HepG2 (cell line): Measurements from ENCODE around the gene COX4I2. TPM values are rescaled to one million over a fixed set of nuclear protein-coding genes. Genes with fewer than 3 reads are reported as not detected.

Source experiments
- AKAP8 ChIP-seq: sonication (generic); formaldehyde crosslinking; IDR thresholded peaks from 2 replicates; pipeline ENCODE4 v1.5.1; 2020; ENCODE audit warnings: mild to moderate bottlenecking, missing genetic modification reagents
- ATF2 ChIP-seq: sonication (generic); formaldehyde crosslinking; IDR thresholded peaks from 2 replicates; pipeline ENCODE4 v1.4.0; 2020; ENCODE audit warnings: missing genetic modification reagents
- CHCHD3 ChIP-seq: sonication (generic); formaldehyde crosslinking; IDR thresholded peaks from 2 replicates; pipeline ENCODE4 v1.8.0; 2022; ENCODE audit warnings: mild to moderate bottlenecking, missing genetic modification reagents, moderate library complexity
- ETS1 ChIP-seq: sonication (generic); formaldehyde crosslinking; IDR thresholded peaks from 2 replicates; pipeline ENCODE4 v1.4.0; 2020; ENCODE audit warnings: missing genetic modification reagents
- GABPB1 ChIP-seq: IDR thresholded peaks from 2 replicates; pipeline ENCODE4 v1.6.1; 2016; ENCODE audit warnings: mild to moderate bottlenecking, missing genetic modification reagents, moderate library complexity, missing compliant biosample characterization
- JARID2 ChIP-seq: sonication (generic); formaldehyde crosslinking; IDR thresholded peaks from 2 replicates; pipeline ENCODE4 v1.8.1; 2023; ENCODE audit warnings: missing genetic modification reagents, inconsistent platforms; ENCODE audit not compliant: insufficient replicate concordance
- KDM4B ChIP-seq: sonication (generic); formaldehyde crosslinking; IDR thresholded peaks from 2 replicates; pipeline ENCODE4 v1.4.0; 2020; ENCODE audit warnings: missing genetic modification reagents
- MLLT10 ChIP-seq: sonication (generic); formaldehyde crosslinking; IDR thresholded peaks from 2 replicates; pipeline ENCODE4 v1.4.0; 2020; ENCODE audit warnings: missing genetic modification reagents
- NBN ChIP-seq: fragments of 450-650 bp; conservative IDR thresholded peaks from 2 replicates; pipeline ENCODE4 v1.6.1; 2017
- NFYC ChIP-seq: IDR thresholded peaks from 2 replicates; pipeline ENCODE4 v1.6.1; 2016; ENCODE audit warnings: missing genetic modification reagents, missing compliant biosample characterization
- NONO ChIP-seq, 2 experiments: fragments of 450-650 bp in 1 of 2; sonication (generic) in 1 of 2; formaldehyde crosslinking in 1 of 2; IDR thresholded peaks in 1 of 2; conservative IDR thresholded peaks in 1 of 2; 2 replicates each; pipeline versions ENCODE4 v1.6.1 to v1.8.0; 2017 to 2022; ENCODE audit warnings: mild to moderate bottlenecking in 1 of 2, missing genetic modification reagents in 1 of 2, moderate library complexity in 1 of 2
- PHF5A ChIP-seq: IDR thresholded peaks from one replicate; pipeline ENCODE4 v1.6.1; 2018; ENCODE audit warnings: low read depth, missing genetic modification reagents; ENCODE audit not compliant: unreplicated experiment
- RBM39 ChIP-seq: fragments of 200-400 bp; formaldehyde crosslinking; IDR thresholded peaks from one replicate; pipeline ENCODE4 v1.6.1; 2018; ENCODE audit warnings: antibody characterized with exemption, mild to moderate bottlenecking, low read depth, low read length; ENCODE audit not compliant: poor library complexity, severe bottlenecking
- ZNF274 ChIP-seq: sonication (generic); formaldehyde crosslinking; IDR thresholded peaks from 2 replicates; pipeline ENCODE4 v1.5.1; 2020; ENCODE audit warnings: mild to moderate bottlenecking, missing genetic modification reagents
- ZNF510 ChIP-seq: sonication (generic); formaldehyde crosslinking; IDR thresholded peaks from 2 replicates; pipeline ENCODE4 v1.4.0; 2020; ENCODE audit warnings: low read depth, mild to moderate bottlenecking, missing genetic modification reagents
- ZNF75D ChIP-seq: sonication (generic); formaldehyde crosslinking; IDR thresholded peaks from 2 replicates; pipeline ENCODE4 v1.8.1; 2023; ENCODE audit warnings: missing genetic modification reagents, mild to moderate bottlenecking, borderline replicate concordance
- ZNF782 ChIP-seq: sonication (generic); formaldehyde crosslinking; IDR thresholded peaks from 2 replicates; pipeline ENCODE4 v1.4.0; 2020; ENCODE audit warnings: missing genetic modification reagents, mild to moderate bottlenecking, borderline replicate concordance
- ZNF841 ChIP-seq: sonication (generic); formaldehyde crosslinking; IDR thresholded peaks from 2 replicates; pipeline ENCODE4 v1.8.1; 2023; ENCODE audit warnings: missing genetic modification reagents, borderline replicate concordance
- polyA plus RNA-seq, 8 experiments: library from polyadenylated mRNA; depleted of rRNA in 3 of 8; stranded (reverse) in 7 of 8; unstranded in 1 of 8; fragments of >200 nt; fragmentation: Illumina TruSeq in 4 of 8; extraction: Trizol in 4 of 8; gene quantifications; 2 replicates each; pipeline versions ENCODE4 v1.2.1 to v1.2.3, GENCODE V29; 2011 to 2016; ENCODE audit warnings: low read depth in 4 of 8, missing spikeins in 1 of 8, mixed read lengths in 1 of 8; ENCODE audit not compliant: insufficient read depth in 1 of 8
- total RNA-seq, 5 experiments: library from RNA; depleted of rRNA; stranded (reverse); fragments of >200 nt; fragmentation: Illumina TruSeq; extraction: Trizol; gene quantifications; 2 replicates each; pipeline ENCODE4 v1.2.3, GENCODE V29; 2016; ENCODE audit warnings: low read depth in 1 of 5
- TF ChIP-seq, protein P1 (sequence below): sonication (generic); formaldehyde crosslinking; IDR thresholded peaks from 2 replicates; pipeline ENCODE4 v1.4.0; 2020; ENCODE audit warnings: missing genetic modification reagents
- TF ChIP-seq, protein P2 (sequence below): sonication (generic); formaldehyde crosslinking; IDR thresholded peaks from 2 replicates; pipeline ENCODE4 v1.4.0; 2020; ENCODE audit warnings: missing genetic modification reagents, borderline replicate concordance

COX4I2 gene
- total and polyA plus RNA-seq, 2 of the 13 experiments (the other 11 are each of a cell fraction or from before 2014, with no cell fraction given): 1.1 TPM; not detected in 1

DNA sequence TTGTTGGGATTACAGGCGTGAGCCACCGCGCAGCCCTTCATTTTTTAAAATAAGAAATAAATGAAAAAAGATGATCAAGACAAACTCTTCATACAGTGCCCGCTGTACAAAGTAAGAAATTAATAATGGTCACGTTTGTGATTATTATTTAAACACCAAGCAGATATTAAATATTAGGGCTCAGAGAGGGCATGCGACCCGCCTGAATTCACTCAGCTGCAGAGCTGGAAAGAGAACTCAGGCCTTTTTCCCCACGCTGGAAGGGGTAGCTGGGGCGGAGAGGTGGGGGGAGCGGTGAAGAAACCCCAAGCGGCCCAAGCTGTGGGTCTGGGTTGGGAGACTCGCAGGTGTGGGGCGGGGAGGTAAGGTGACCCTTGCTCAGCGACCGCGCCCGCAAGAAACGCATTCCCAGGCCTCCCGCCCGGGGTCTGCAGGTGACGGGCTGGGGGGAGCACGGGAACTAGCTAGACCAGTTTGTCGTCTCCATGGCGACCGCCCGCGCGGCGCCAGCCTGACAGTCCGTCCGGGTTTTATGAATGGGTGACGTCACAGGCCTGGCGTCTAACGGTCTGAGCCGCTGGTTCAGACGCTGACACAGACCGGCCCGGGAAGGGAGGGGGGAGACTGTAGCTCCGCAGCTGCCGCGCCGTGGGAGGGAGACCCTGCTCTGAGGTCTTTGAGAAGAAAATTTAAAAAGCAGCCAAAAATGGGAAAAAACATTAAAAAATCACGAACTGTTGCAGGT lies 33.7 kb upstream of the COX4I2 start (continued):
- TF ChIP-seq PHF5A (CRISPR knock-in tag): peak; percentile 93
- TF ChIP-seq ZNF75D (CRISPR knock-in tag): no peak
- TF ChIP-seq ZNF510 (CRISPR knock-in tag): no peak; the same call in 1 of the 2 replicates
- peak; percentile 61 for TF ChIP-seq NFYC (CRISPR knock-in tag)
- no peak for TF ChIP-seq NONO (IDR thresholded peaks at IDR 0.05)
- peak; percentile 97 for TF ChIP-seq NONO (CRISPR knock-in tag; conservative IDR thresholded peaks at IDR 0.05)
- TF ChIP-seq, protein P1, sequence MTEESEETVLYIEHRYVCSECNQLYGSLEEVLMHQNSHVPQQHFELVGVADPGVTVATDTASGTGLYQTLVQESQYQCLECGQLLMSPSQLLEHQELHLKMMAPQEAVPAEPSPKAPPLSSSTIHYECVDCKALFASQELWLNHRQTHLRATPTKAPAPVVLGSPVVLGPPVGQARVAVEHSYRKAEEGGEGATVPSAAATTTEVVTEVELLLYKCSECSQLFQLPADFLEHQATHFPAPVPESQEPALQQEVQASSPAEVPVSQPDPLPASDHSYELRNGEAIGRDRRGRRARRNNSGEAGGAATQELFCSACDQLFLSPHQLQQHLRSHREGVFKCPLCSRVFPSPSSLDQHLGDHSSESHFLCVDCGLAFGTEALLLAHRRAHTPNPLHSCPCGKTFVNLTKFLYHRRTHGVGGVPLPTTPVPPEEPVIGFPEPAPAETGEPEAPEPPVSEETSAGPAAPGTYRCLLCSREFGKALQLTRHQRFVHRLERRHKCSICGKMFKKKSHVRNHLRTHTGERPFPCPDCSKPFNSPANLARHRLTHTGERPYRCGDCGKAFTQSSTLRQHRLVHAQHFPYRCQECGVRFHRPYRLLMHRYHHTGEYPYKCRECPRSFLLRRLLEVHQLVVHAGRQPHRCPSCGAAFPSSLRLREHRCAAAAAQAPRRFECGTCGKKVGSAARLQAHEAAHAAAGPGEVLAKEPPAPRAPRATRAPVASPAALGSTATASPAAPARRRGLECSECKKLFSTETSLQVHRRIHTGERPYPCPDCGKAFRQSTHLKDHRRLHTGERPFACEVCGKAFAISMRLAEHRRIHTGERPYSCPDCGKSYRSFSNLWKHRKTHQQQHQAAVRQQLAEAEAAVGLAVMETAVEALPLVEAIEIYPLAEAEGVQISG: peak; percentile 91
- peak; percentile 99 for TF ChIP-seq KDM4B (CRISPR knock-in tag)
- TF ChIP-seq AKAP8 (CRISPR knock-in tag): peak; percentile 99
- peak; percentile 47; the same call in 1 of the 2 replicates for TF ChIP-seq ETS1 (CRISPR knock-in tag)
- no peak for TF ChIP-seq ZNF841
- peak; percentile 85 for TF ChIP-seq GABPB1 (CRISPR knock-in tag)
- TF ChIP-seq ZNF782 (CRISPR knock-in tag): peak; percentile 87; the same call in 1 of the 2 replicates
- TF ChIP-seq, protein P2, sequence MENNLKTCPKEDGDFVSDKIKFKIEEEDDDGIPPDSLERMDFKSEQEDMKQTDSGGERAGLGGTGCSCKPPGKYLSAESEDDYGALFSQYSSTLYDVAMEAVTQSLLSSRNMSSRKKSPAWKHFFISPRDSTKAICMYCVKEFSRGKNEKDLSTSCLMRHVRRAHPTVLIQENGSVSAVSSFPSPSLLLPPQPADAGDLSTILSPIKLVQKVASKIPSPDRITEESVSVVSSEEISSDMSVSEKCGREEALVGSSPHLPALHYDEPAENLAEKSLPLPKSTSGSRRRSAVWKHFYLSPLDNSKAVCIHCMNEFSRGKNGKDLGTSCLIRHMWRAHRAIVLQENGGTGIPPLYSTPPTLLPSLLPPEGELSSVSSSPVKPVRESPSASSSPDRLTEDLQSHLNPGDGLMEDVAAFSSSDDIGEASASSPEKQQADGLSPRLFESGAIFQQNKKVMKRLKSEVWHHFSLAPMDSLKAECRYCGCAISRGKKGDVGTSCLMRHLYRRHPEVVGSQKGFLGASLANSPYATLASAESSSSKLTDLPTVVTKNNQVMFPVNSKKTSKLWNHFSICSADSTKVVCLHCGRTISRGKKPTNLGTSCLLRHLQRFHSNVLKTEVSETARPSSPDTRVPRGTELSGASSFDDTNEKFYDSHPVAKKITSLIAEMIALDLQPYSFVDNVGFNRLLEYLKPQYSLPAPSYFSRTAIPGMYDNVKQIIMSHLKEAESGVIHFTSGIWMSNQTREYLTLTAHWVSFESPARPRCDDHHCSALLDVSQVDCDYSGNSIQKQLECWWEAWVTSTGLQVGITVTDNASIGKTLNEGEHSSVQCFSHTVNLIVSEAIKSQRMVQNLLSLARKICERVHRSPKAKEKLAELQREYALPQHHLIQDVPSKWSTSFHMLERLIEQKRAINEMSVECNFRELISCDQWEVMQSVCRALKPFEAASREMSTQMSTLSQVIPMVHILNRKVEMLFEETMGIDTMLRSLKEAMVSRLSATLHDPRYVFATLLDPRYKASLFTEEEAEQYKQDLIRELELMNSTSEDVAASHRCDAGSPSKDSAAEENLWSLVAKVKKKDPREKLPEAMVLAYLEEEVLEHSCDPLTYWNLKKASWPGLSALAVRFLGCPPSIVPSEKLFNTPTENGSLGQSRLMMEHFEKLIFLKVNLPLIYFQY (CRISPR knock-in tag): peak; percentile 91; the same call in 1 of the 2 replicates
- TF ChIP-seq ZNF274 (CRISPR knock-in tag): no peak; the same call in 1 of the 2 replicates
- TF ChIP-seq ATF2 (CRISPR knock-in tag): peak; percentile 100
- TF ChIP-seq NBN: no peak
- TF ChIP-seq RBM39: no peak
- TF ChIP-seq MLLT10: no peak
- 0 out of 2 replicates have a peak, but pooled peaks have one; percentile 53 for TF ChIP-seq CHCHD3 (CRISPR knock-in tag)
- TF ChIP-seq JARID2 (CRISPR knock-in tag): no peak
